MCF 10A (cell line): Measurements from ENCODE around the gene SLC35D2. TPM values are rescaled to one million over a fixed set of nuclear protein-coding genes. Genes with fewer than 3 reads are reported as not detected.

Experiments used
- BruUV-seq: library from RNA; stranded (reverse); fragments of 400-500 nt; replicated peaks from 2 replicates; lab custom pipeline; 2021; lab: Mats Ljungman, UMichigan
- CTCF ChIA-PET: fragments of 300-600 bp; sonication (Branson Sonifier 250); formaldehyde crosslinking; extraction: SDS; loops from one replicate; lab custom pipeline; 2021; ENCODE audit warnings: antibody characterized with exemption, inconsistent platforms; lab: Yijun Ruan, JAX
- POLR2A ChIA-PET: fragments of 300-600, 350-650 bp; sonication (Branson Sonifier 250); formaldehyde crosslinking; extraction: SDS; loops from one replicate; lab custom pipeline; 2020; ENCODE audit warnings: antibody characterized with exemption, inconsistent platforms; lab: Yijun Ruan, JAX
- DNase-seq: peaks from one replicate; pipeline ENCODE4 v3.0.0-alpha.2; 2018; ENCODE audit not compliant: unreplicated experiment
- H3K27ac Mint-ChIP-seq: one replicate; pipeline ENCODE4 v1.8.0; 2022; ENCODE audit warnings: mild to moderate bottlenecking, low read depth, mixed read lengths; ENCODE audit not compliant: unreplicated experiment
- H3K27me3 Mint-ChIP-seq: one replicate; pipeline ENCODE4 v1.8.0; 2022; ENCODE audit warnings: mixed read lengths; ENCODE audit not compliant: insufficient read depth, unreplicated experiment
- H3K36me3 Mint-ChIP-seq: one replicate; pipeline ENCODE4 v1.8.0; 2022; ENCODE audit warnings: mild to moderate bottlenecking, moderate library complexity, mixed read lengths; ENCODE audit not compliant: insufficient read depth, unreplicated experiment
- H3K4me1 Mint-ChIP-seq: one replicate; pipeline ENCODE4 v1.8.0; 2022; ENCODE audit warnings: mixed read lengths; ENCODE audit not compliant: insufficient read depth, unreplicated experiment
- H3K4me3 Mint-ChIP-seq: one replicate; pipeline ENCODE4 v1.8.0; 2022; ENCODE audit warnings: mild to moderate bottlenecking, moderate library complexity, mixed read lengths; ENCODE audit not compliant: unreplicated experiment
- H3K9me3 Mint-ChIP-seq: one replicate; pipeline ENCODE4 v1.8.0; 2022; ENCODE audit warnings: mixed read lengths; ENCODE audit not compliant: unreplicated experiment
- intact Hi-C: fragments of 100-400 bp; cut with micrococcal nuclease; formaldehyde crosslinking; loops from 2 replicates; pipeline ENCODE4 v1.14.1; 2022
- total RNA-seq: library from RNA; stranded (reverse); gene quantifications from 2 replicates; pipeline ENCODE4 v1.2.3, GENCODE V29; 2022
- TF ChIP-seq, protein P1 (sequence below): fragments of 200-600 bp; IDR thresholded peaks from one replicate; pipeline ENCODE4 v1.8.0; 2022; ENCODE audit warnings: antibody characterized with exemption, mild to moderate bottlenecking; ENCODE audit not compliant: unreplicated experiment

The SLC35D2 gene
- total RNA-seq, 1 experiment from 2014 or later = 20.8 TPM

DNA sequence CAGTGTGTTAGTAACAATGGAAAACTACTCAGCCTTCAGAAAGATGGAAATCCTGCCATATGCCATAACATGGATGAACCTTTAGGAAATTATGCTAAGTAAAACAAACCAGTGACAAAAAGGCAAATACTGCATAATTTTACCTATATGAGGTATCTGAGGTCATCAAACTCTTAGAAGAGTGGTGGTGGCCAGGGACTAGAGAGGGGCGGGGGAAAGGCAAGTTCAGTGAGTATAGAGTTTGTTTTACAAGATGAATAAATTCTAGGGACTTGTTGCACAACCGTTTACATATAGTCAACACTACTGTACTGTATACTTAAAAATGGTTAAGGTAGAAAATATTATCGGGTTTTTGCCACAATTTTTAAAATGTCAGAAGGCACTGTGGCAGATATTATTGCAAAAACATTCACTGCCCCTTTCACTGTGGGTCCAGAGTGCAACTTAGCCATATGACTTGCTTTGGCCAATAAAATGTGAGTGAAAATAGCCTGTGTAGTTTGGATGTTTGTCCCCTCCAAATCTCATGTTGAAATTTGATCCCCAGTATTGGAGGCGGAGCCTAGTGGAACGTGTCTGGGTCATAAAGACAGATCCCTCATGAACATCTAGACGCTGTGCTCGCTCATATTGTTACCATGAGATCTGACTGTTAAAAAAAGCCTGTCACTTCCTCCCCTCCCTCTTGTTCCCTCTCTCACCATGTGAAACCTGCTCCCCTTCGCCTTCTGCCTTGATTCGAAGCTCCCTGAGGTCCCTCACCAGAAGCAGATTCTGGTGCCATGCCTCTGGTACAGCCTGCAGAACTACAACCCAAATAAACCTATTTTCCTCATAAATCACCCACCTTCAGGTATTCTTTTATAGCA lies 25.1 kb upstream of the SLC35D2 start:
- DNase-seq = no peak
- POLR2A ChIA-PET = interaction anchor here (0.7 to 0.9 kb wide), 2 partner anchors 8 to 89 kb away, joined by 3 to 4 read pairs; no protein-coding TSS in a partner anchor
- H3K9me3 Mint-ChIP-seq = no peaks in the 10 kb centered on the region
- no TSS peak for BruUV-seq
- no peak overlapping the region for H3K4me3 Mint-ChIP-seq
- intact Hi-C loops = no loop called here
- CTCF ChIA-PET = interaction anchor here (1.4 kb wide), 1 partner anchor 258 kb away, joined by 6 read pairs; no protein-coding TSS in a partner anchor
- TF ChIP-seq, protein P1, sequence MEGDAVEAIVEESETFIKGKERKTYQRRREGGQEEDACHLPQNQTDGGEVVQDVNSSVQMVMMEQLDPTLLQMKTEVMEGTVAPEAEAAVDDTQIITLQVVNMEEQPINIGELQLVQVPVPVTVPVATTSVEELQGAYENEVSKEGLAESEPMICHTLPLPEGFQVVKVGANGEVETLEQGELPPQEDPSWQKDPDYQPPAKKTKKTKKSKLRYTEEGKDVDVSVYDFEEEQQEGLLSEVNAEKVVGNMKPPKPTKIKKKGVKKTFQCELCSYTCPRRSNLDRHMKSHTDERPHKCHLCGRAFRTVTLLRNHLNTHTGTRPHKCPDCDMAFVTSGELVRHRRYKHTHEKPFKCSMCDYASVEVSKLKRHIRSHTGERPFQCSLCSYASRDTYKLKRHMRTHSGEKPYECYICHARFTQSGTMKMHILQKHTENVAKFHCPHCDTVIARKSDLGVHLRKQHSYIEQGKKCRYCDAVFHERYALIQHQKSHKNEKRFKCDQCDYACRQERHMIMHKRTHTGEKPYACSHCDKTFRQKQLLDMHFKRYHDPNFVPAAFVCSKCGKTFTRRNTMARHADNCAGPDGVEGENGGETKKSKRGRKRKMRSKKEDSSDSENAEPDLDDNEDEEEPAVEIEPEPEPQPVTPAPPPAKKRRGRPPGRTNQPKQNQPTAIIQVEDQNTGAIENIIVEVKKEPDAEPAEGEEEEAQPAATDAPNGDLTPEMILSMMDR = no peak
- H3K36me3 Mint-ChIP-seq = no peaks in the 10 kb centered on the region
- H3K27me3 Mint-ChIP-seq = no peaks in the 10 kb centered on the region
- no peak overlapping the region for H3K27ac Mint-ChIP-seq
- H3K4me1 Mint-ChIP-seq = peaks cover 5% of the 10 kb centered on the region

DNA sequence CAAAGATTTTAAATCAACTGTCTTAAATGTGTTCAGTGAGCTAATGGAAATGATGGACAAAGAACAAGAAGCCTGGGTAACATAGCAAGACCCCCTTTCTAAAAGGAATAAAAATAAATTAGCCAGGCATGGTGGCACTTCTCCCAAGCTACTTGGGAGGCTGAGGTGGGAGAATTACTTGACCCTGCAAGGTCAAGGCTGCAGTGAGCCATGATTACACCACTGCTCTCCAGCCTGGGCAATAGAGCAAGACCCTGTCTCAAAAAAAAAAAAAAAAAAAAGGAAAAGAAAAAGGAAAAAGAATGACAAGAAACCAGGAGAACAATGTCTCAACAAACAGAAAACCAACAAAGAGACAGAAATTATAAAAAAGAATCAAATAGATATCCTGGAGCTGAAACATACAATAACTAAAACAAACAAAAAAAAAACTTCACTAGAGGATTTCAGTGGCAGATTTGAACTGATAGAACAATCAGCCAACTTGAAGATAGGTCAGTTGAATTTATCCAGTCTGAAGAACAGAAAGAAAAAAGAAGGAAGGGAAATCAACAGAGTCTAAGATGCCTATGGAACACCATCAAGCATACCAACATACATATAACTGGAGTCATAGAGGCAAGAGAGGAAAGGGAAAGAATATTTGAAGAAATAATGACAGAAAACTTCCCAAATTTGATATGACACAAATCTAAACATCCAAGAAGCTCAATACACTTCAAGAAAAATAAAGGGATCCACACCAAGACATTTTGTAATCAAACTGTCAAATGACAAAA lies 16.8 kb upstream of the SLC35D2 start:
- Mint-ChIP-seq H3K27me3 (no peaks in the 10 kb centered on the region), H3K4me1 (no peaks in the 10 kb centered on the region), H3K9me3 (peaks cover 13% of the 10 kb centered on the region), H3K27ac (no peak overlapping the region), H3K4me3 (no peak overlapping the region), H3K36me3 (no peaks in the 10 kb centered on the region)
- DNase-seq = no peak
- TF ChIP-seq, protein P1 = no peak
- POLR2A ChIA-PET = interaction anchor here (1.0 kb wide), 2 partner anchors 9 to 16 kb away, joined by 4 read pairs; no protein-coding TSS in a partner anchor
- CTCF ChIA-PET = no interaction called here
- intact Hi-C loops = no loop called here
- no TSS peak for BruUV-seq

DNA sequence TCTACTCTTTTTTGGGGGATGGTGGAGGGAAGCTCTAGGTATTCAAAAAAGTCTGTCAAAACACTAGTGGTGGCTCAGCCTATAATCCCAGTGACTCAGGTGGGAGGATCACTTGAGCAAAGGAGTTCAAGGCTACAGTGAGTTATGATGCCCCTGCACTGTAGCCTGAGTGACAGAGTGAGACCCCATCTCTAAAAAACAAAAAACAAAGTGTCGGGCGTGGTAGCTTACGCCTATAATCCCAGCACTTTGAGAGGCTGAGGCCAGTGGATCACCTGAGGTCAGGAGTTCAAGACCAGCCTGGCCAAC lies 15.8 kb upstream of the SLC35D2 start:
- CTCF ChIA-PET = no interaction called here
- no peaks in the 10 kb centered on the region for H3K4me1 Mint-ChIP-seq
- no peaks in the 10 kb centered on the region for H3K36me3 Mint-ChIP-seq
- DNase-seq = no peak
- peaks cover 13% of the 10 kb centered on the region for H3K9me3 Mint-ChIP-seq
- TF ChIP-seq, protein P1 = no peak
- BruUV-seq = no TSS peak
- intact Hi-C loops = no loop called here
- H3K4me3 Mint-ChIP-seq = no peak overlapping the region
- no peaks in the 10 kb centered on the region for H3K27me3 Mint-ChIP-seq
- POLR2A ChIA-PET = interaction anchor here (1.2 to 1.8 kb wide), 2 partner anchors 9 to 12 kb away, joined by 3 read pairs; no protein-coding TSS in a partner anchor
- no peak overlapping the region for H3K27ac Mint-ChIP-seq
